ENCODE measurements around the gene GPRC5B. TPM values are rescaled to one million over a fixed set of nuclear protein-coding genes. Genes with fewer than 3 reads are reported as not detected.

The GPRC5B gene
- total and polyA plus RNA-seq, 2 donors (not counting 3 experiments of a cell fraction or from before 2014, with no cell fraction given) = 42.3 TPM

- H3K9me1 ChIP-seq (replicated peaks; ENCODE audit: control insufficient read depth, extremely low read depth, insufficient read depth, low read length) = no peaks in the 10 kb centered on the region
- DNase-seq (ENCODE audit: low read depth, low spot score) = no peak
- no peak overlapping the region for H3K4me3 ChIP-seq (replicated peaks in 1 of 3; ENCODE audit: insufficient read depth in 1 of 3, low read depth in 1 of 3, low read length in 3 of 3)
- FAIRE-seq = no peak
- H2AFZ ChIP-seq (ENCODE audit: low read depth, low read length) = no peak overlapping the region
- H3K9ac ChIP-seq (replicated peaks; ENCODE audit: extremely low read depth, insufficient read depth, low read length) = no peak overlapping the region
- peaks cover 1 to 12% of the 10 kb centered on the region in 2 experiments for H3K27me3 ChIP-seq (ENCODE audit: control insufficient read depth in 2 of 2, insufficient read depth in 2 of 2, low read length in 2 of 2)
- dilution Hi-C loops (cut with MboI; ENCODE audit: extremely low pct_ligation_motif_present, low sequenced_read_pairs) = no loop called here
- no peak overlapping the region for H3K27ac ChIP-seq (ENCODE audit: insufficient read depth, low read depth, low read length)
- H3K4me1 ChIP-seq (ENCODE audit: control insufficient read depth, extremely low read depth, insufficient read depth, low read length) = peaks cover 21% of the 10 kb centered on the region
- H4K20me1 ChIP-seq (replicated peaks; ENCODE audit: control insufficient read depth, extremely low read depth, insufficient read depth, low read length) = no peaks in the 10 kb centered on the region
- intact Hi-C loops (cut with micrococcal nuclease) = no loop called here
- no peak overlapping the region for H3K4me2 ChIP-seq (ENCODE audit: insufficient read depth, low read length)
- CTCF ChIA-PET = interaction anchor here (0.9 to 8.5 kb wide), 5 partner anchors 11 to 298 kb away, joined by 3 to 251 read pairs (median 5); partner anchors contain the start of genes IQCK and KNOP1
- H3K79me2 ChIP-seq (ENCODE audit: control insufficient read depth, insufficient read depth, low read length) = no peaks in the 10 kb centered on the region
- BruUV-seq (replicated peaks) = no TSS peak
- TF ChIP-seq MYC (IDR thresholded peaks at IDR 0.05; ENCODE audit: low read depth, low read length) (no peak), JUN (IDR thresholded peaks at IDR 0.05; ENCODE audit: borderline replicate concordance, insufficient read depth, insufficient read length, low read depth) (no peak), GATA2 (IDR thresholded peaks at IDR 0.05; ENCODE audit: insufficient read depth, insufficient read length, low read depth, low read length) (no peak), EZH2 (IDR thresholded peaks at IDR 0.05; ENCODE audit: borderline replicate concordance, low read depth, low read length, severe bottlenecking) (no peak)
- TF ChIP-seq, protein P1, sequence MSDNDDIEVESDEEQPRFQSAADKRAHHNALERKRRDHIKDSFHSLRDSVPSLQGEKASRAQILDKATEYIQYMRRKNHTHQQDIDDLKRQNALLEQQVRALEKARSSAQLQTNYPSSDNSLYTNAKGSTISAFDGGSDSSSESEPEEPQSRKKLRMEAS (IDR thresholded peaks at IDR 0.05; ENCODE audit: insufficient read depth, insufficient read length) = no peak
- no peaks in the 10 kb centered on the region for H3K36me3 ChIP-seq (ENCODE audit: control insufficient read depth in 2 of 2, extremely low read depth in 1 of 2, insufficient read depth in 2 of 2, low read length in 2 of 2)
- POLR2A ChIA-PET = no interaction called here
- no peaks in the 10 kb centered on the region for H3K9me3 ChIP-seq (replicated peaks; ENCODE audit: control insufficient read depth, insufficient read depth, low read length)
Measured at GRCh38 chr16:19881783-19882182, 2.9 kb downstream of the GPRC5B start.

DNA sequence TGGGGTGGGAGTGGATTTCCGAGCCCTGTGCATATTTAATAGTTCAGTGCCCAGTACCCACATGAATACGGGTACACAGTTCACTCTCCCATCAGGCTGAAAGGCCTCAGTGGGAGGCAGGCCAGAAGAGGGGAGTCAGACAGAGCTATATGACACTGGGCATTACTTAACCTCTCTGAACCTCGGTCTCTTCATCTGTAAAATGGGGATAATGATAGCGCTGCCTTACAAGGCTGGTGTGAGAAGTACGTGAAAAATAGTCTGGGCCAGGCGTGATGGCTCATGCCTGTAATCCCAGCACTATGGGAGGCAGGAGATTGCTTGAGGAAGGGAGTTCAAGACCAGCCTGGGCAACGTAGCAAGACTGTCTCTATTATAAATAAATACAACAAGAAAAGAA, 3.6 kb downstream of the GPRC5B start:
- TF ChIP-seq POLR2A (IDR thresholded peaks at IDR 0.05; ENCODE audit: low read depth, low read length) (no peak), MYC (IDR thresholded peaks at IDR 0.05; ENCODE audit: low read depth, low read length) (no peak), JUN (IDR thresholded peaks at IDR 0.05; ENCODE audit: borderline replicate concordance, insufficient read depth, insufficient read length, low read depth) (no peak), GATA2 (IDR thresholded peaks at IDR 0.05; ENCODE audit: insufficient read depth, insufficient read length, low read depth, low read length) (no peak), EZH2 (IDR thresholded peaks at IDR 0.05; ENCODE audit: borderline replicate concordance, low read depth, low read length, severe bottlenecking) (no peak), POLR2AphosphoS5 (IDR thresholded peaks at IDR 0.05; ENCODE audit: insufficient read depth, low read depth, low read length) (no peak), FOS (IDR thresholded peaks at IDR 0.05; ENCODE audit: borderline replicate concordance, insufficient read depth, low read length) (no peak)
- TF ChIP-seq, protein P1 (IDR thresholded peaks at IDR 0.05; ENCODE audit: insufficient read depth, insufficient read length) = no peak
- TF ChIP-seq, protein P2, sequence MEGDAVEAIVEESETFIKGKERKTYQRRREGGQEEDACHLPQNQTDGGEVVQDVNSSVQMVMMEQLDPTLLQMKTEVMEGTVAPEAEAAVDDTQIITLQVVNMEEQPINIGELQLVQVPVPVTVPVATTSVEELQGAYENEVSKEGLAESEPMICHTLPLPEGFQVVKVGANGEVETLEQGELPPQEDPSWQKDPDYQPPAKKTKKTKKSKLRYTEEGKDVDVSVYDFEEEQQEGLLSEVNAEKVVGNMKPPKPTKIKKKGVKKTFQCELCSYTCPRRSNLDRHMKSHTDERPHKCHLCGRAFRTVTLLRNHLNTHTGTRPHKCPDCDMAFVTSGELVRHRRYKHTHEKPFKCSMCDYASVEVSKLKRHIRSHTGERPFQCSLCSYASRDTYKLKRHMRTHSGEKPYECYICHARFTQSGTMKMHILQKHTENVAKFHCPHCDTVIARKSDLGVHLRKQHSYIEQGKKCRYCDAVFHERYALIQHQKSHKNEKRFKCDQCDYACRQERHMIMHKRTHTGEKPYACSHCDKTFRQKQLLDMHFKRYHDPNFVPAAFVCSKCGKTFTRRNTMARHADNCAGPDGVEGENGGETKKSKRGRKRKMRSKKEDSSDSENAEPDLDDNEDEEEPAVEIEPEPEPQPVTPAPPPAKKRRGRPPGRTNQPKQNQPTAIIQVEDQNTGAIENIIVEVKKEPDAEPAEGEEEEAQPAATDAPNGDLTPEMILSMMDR (IDR thresholded peaks at IDR 0.05; ENCODE audit: extremely low read depth in 1 of 2, insufficient read depth in 1 of 2, low read depth in 1 of 2, low read length in 2 of 2) = no peak
- Histone ChIP-seq H3K9ac (replicated peaks; ENCODE audit: extremely low read depth, insufficient read depth, low read length) (no peak overlapping the region), H4K20me1 (replicated peaks; ENCODE audit: control insufficient read depth, extremely low read depth, insufficient read depth, low read length) (no peaks in the 10 kb centered on the region), H3K79me2 (ENCODE audit: control insufficient read depth, insufficient read depth, low read length) (no peaks in the 10 kb centered on the region), H3K9me3 (replicated peaks; ENCODE audit: control insufficient read depth, insufficient read depth, low read length) (no peaks in the 10 kb centered on the region), H3K27me3 (ENCODE audit: control insufficient read depth in 2 of 2, insufficient read depth in 2 of 2, low read length in 2 of 2) (peaks cover 1 to 12% of the 10 kb centered on the region in 2 experiments), H3K9me1 (replicated peaks; ENCODE audit: control insufficient read depth, extremely low read depth, insufficient read depth, low read length) (no peaks in the 10 kb centered on the region), H3K4me1 (ENCODE audit: control insufficient read depth, extremely low read depth, insufficient read depth, low read length) (peaks cover 16% of the 10 kb centered on the region), H3K27ac (ENCODE audit: insufficient read depth, low read depth, low read length) (no peak overlapping the region), H3K36me3 (ENCODE audit: control insufficient read depth in 2 of 2, extremely low read depth in 1 of 2, insufficient read depth in 2 of 2, low read length in 2 of 2) (no peaks in the 10 kb centered on the region), H3K4me3 (replicated peaks in 1 of 3; ENCODE audit: insufficient read depth in 1 of 3, low read depth in 1 of 3, low read length in 3 of 3) (no peak overlapping the region), H2AFZ (ENCODE audit: low read depth, low read length) (no peak overlapping the region), H3K4me2 (ENCODE audit: insufficient read depth, low read length) (no peak overlapping the region)
- DNase-seq (ENCODE audit: low read depth, low spot score) = no peak
- no TSS peak for BruUV-seq (replicated peaks)
- ChIA-PET CTCF (no interaction called here), POLR2A (no interaction called here)
- no peak for FAIRE-seq
- intact Hi-C loops (cut with micrococcal nuclease) = no loop called here
- dilution Hi-C loops (cut with MboI; ENCODE audit: extremely low pct_ligation_motif_present, low sequenced_read_pairs) = no loop called here

Data from endothelial cell of umbilical vein (primary cell).